SU-DHL-6 (cell line): ENCODE data around the gene SLC1A3.

Source experiments
- H2AFZ ChIP-seq: fragments of 200-600 bp; sonication (generic); 2 replicates; pipeline ENCODE4 v1.6.1; 2014; ENCODE audit warnings: low read depth, mild to moderate bottlenecking, moderate library complexity, mixed read lengths, antibody characterized with exemption, low read length; ENCODE audit not compliant: severe bottlenecking
- H3F3A ChIP-seq: fragments of 200-600 bp; shearing (Covaris generic); 2 replicates; pipeline ENCODE4 v1.6.0; 2016; ENCODE audit warnings: antibody characterized with exemption, mild to moderate bottlenecking; ENCODE audit not compliant: insufficient read depth
- H3K27ac ChIP-seq: fragments of 200-600 bp; sonication (generic); 2 replicates; pipeline ENCODE4 v1.5.1; 2016; ENCODE audit warnings: low read depth, mild to moderate bottlenecking, low read length, moderate library complexity, mixed read lengths
- H3K27me3 ChIP-seq: fragments of 200-600 bp; sonication (generic), shearing (Covaris generic); 2 replicates; pipeline ENCODE4 v1.6.0; 2014; ENCODE audit warnings: mild to moderate bottlenecking, low read length
- H3K36me3 ChIP-seq: fragments of 200-600 bp; sonication (generic); 2 replicates; pipeline ENCODE4 v1.6.1; 2014; ENCODE audit warnings: mild to moderate bottlenecking, low read length, mixed read lengths
- H3K4me2 ChIP-seq: fragments of 300-600, 200-600 bp; shearing (Covaris generic), sonication (generic); 2 replicates; pipeline ENCODE4 v1.6.0; 2014; ENCODE audit warnings: low read length, low read depth, mild to moderate bottlenecking; ENCODE audit not compliant: poor library complexity, severe bottlenecking
- H3K4me3 ChIP-seq: fragments of 200-600 bp; sonication (generic); 2 replicates; pipeline ENCODE4 v1.5.1; 2014; ENCODE audit warnings: antibody characterized with exemption, low read length, mild to moderate bottlenecking, mixed read lengths; ENCODE audit not compliant: insufficient read depth, poor library complexity, severe bottlenecking
- H3K79me2 ChIP-seq: fragments of 200-600 bp; sonication (generic); 2 replicates; pipeline ENCODE4 v1.6.1; 2014; ENCODE audit warnings: mild to moderate bottlenecking, low read length, moderate library complexity; ENCODE audit not compliant: insufficient read depth
- H3K9ac ChIP-seq: fragments of 200-600 bp; sonication (generic); 2 replicates; pipeline ENCODE4 v1.7.0; 2014; ENCODE audit warnings: mild to moderate bottlenecking, low read length
- H3K9me2 ChIP-seq: fragments of 200-600 bp; sonication (generic); replicated peaks from 2 replicates; pipeline ENCODE4 v1.6.1; 2014; ENCODE audit warnings: low read length; ENCODE audit not compliant: insufficient read depth
- H3K9me3 ChIP-seq: fragments of 200-600 bp; sonication (generic); 2 replicates; pipeline ENCODE4 v1.6.1; 2014; ENCODE audit warnings: low read length, mixed read lengths; ENCODE audit not compliant: insufficient read depth
- H4K20me1 ChIP-seq: fragments of 200-600 bp; sonication (generic); 2 replicates; pipeline ENCODE4 v1.6.1; 2014; ENCODE audit warnings: low read depth, mild to moderate bottlenecking, antibody characterized with exemption, low read length, moderate library complexity, mixed read lengths
- CTCF ChIP-seq: fragments of 200-600 bp; sonication (generic); IDR thresholded peaks from one replicate; pipeline ENCODE4 v1.5.1; 2017; ENCODE audit warnings: antibody characterized with exemption, mild to moderate bottlenecking, low read length, moderate library complexity; ENCODE audit not compliant: insufficient read depth, poor library complexity, severe bottlenecking
- EZH2phosphoT487 ChIP-seq: fragments of 200-600 bp; sonication (generic), shearing (Covaris generic); conservative IDR thresholded peaks from 2 replicates; pipeline ENCODE4 v1.6.1; 2018; ENCODE audit warnings: mild to moderate bottlenecking, antibody characterized with exemption, low read length, moderate library complexity, mixed read lengths

Gene SLC1A3

GRCh38 chr5:36688722-36689121 is 82.3 kb downstream of the SLC1A3 start:
- peak; percentile 53 for TF ChIP-seq CTCF
- no peak for TF ChIP-seq EZH2phosphoT487
- H3K27ac ChIP-seq: no peak overlapping the region
- no peak overlapping the region for H3K4me2 ChIP-seq

GRCh38 chr5:36689225-36689624 is 82.8 kb downstream of the SLC1A3 start:
- H3K4me3 ChIP-seq: no peak overlapping the region
- H2AFZ ChIP-seq: no peak overlapping the region
- no peak for TF ChIP-seq CTCF
- no peak for TF ChIP-seq EZH2phosphoT487
- no peak overlapping the region for H3K4me2 ChIP-seq
- H3K9me2 ChIP-seq: no peaks in the 10 kb centered on the region
- no peaks in the 10 kb centered on the region for H3K79me2 ChIP-seq
- H3K27ac ChIP-seq: no peak overlapping the region
- 0 out of 2 replicates have a peak, but pooled peaks cover 4% of the 10 kb centered on the region for H3F3A ChIP-seq
- H4K20me1 ChIP-seq: no peaks in the 10 kb centered on the region
- H3K27me3 ChIP-seq: no peaks in the 10 kb centered on the region
- no peak overlapping the region for H3K9ac ChIP-seq
- H3K36me3 ChIP-seq: no peaks in the 10 kb centered on the region
- H3K9me3 ChIP-seq: no peaks in the 10 kb centered on the region

More at GRCh38 chr5:36688722-36689121, 82.3 kb downstream of the SLC1A3 start:
- Histone ChIP-seq H4K20me1 (no peaks in the 10 kb centered on the region), H3K79me2 (no peaks in the 10 kb centered on the region), H3K9me2 (no peaks in the 10 kb centered on the region), H3K4me3 (no peak overlapping the region), H3F3A (0 out of 2 replicates have a peak, but pooled peaks cover 4% of the 10 kb centered on the region), H3K9me3 (no peaks in the 10 kb centered on the region), H3K36me3 (no peaks in the 10 kb centered on the region), H2AFZ (no peak overlapping the region), H3K9ac (no peak overlapping the region), H3K27me3 (no peaks in the 10 kb centered on the region)

GRCh38 chr5:36690041-36690961 is 83.9 kb downstream of the SLC1A3 start:
- Histone ChIP-seq H3F3A (0 out of 2 replicates have a peak, but pooled peaks cover 4% of the 10 kb centered on the region), H2AFZ (peak overlapping the region; percentile 92), H3K36me3 (no peaks in the 10 kb centered on the region), H3K4me3 (peak overlapping the region; percentile 46), H3K27ac (no peak overlapping the region), H3K79me2 (no peaks in the 10 kb centered on the region), H3K9me2 (no peaks in the 10 kb centered on the region), H3K27me3 (no peaks in the 10 kb centered on the region), H4K20me1 (no peaks in the 10 kb centered on the region), H3K9me3 (no peaks in the 10 kb centered on the region), H3K4me2 (peak overlapping the region; percentile 65), H3K9ac (peak overlapping the region; percentile 59)
- TF ChIP-seq CTCF (peak; percentile 57), EZH2phosphoT487 (no peak)
